Activated effector memory CD4-positive, alpha-beta T cell treated with Interleukin-2 at 50 U/mL for 16 hours (primary cell): ENCODE data around the gene STUM.

Source experiments
- DNase-seq: peaks from one replicate; pipeline ENCODE4 v3.0.0-alpha.2; 2020

Gene STUM

DNA sequence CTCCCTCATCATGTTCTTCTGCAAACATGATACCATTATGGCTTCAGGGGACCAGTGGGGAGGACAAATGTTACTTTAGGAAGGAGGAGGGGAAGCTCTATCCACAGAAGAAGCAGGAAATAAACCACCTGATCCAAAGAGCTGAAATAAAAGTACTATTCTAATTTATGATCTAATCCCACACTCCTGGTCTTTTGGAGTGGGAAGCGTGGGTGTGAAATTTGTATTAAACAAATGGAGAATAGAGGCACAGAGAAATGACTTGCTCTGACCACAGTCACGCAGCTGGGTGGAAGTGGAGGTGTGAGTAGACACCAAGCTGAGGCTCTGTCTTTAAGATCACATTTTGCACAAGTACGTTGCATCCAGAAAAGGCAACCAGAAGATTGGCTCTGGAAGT lies 14.5 kb upstream of the STUM start:
- DNase-seq, result no peak

DNA sequence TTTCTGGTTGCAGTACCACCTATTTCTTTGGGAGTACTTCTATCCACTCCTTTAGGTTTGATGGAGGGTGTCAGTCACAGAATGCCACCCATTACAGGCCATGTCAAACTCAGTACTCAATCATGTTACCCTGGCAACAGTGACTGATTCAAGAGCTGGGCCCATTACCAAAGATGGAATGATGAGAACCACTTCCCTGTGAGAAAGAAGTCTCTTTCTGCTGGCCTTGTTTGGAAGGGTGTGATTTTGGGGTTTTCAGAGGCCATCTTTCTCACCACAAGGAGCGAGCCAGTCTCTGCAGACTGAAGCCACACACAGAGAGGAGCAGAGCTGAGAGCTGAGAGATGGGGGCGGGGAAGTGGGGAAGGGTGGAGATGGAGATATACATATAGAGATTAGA lies 13.9 kb upstream of the STUM start:
- no peak for DNase-seq

DNA sequence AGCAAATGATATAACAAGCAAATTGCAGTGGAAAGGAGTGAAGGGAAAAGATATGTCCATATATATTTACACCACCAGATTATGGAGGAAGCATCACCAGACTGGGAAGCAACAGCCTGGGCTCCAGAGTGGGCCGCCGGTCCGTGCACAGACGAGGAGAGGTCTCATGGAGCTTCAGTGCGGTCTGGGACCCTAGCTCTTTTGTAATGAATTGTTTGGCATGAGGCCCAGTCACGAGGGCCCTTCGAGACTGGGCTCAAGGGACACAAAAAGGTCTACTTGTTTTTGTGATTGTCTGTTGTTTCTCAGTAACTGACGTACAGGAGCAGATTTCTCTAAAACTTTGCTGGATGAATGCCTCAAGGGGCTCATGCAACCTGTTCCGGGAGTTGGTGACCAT lies 12.9 kb upstream of the STUM start:
- no peak for DNase-seq

DNA sequence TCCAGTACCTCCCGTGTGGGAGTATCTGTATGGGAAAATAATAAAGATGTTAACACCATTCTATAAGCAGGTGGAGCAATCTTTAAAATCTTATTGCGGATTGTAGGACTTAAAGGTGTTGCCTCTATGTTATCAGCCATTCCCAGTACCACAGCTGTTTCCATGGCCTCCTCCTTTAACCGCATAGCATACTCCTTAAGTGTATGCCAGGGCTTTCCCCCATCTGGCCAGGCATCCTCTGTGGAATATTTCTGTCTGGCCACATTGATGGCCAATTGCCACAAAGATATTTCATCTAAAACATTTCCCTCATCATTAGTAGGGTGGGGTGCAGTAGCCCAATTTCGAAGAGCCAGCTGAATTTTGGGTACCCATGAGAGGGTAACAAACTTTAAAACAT lies 7.3 kb upstream of the STUM start:
- DNase-seq, result no peak

DNA sequence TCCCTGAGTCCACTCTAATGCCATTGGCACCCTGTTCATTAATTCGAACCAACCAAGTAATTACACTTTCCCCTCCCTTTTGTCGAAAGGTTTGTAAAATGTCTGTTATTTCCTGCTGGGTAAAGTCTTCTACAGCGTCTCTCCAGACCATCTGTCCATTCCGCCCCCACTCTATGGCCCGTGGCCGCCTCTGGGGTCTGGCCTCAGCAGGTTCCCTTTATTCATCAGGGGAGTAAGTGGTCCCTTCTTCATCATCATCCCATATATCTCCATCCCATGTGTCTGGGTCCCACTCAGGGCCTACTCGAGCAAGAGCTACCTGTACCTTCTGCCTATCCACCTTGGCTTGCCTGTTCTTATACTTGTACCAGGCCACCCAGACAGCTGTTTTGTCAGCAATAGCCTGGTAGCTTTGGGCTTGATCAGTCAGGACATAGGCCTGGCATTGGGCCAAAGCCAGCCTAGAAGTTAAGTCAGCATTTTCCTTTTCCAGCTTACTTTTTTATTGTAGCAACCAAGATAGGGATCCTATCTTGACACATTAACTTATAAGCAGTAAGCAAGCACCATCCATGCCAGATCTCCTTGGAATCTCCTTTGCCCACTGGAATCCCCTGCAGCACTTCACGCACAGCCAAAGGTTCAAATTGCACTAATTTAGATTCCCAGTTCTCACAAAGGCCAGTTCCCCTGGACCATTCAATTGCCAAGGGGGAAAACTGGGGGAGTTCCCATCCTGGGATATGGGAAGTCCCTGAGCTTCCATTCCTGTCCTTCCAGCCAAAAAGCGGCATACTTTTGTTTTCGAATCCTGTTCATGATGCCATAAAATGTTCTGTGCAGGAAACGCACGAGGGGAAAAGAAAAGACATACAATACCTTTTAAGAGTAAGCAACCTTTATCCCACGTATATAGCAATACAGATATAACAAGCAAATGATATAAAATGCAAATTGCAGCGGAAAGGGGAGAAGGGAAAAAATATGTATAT lies 6.6 kb upstream of the STUM start:
- no peak for DNase-seq

DNA sequence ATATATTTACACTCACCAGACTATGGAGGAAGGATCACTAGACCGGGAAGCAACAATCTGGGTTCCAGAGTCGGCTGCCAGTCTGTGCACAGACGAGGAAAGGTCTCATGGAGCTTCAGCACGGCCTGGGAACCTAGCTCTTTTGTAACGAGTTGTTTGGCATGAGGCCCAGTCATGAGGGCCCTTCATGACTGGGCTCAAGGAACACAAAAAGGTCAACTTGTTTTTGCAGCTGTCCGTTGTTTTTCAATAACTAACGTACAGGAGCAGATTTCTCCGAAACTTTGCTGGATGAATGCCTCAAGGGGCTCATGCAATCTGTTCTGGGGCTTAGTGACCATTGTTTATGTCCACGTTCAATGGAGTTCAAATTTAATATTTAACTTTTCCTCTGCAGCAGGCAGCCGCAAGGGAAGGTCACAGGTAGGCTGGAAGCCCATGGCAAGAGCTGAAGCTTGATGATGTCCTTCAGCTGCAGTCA lies 5.9 kb upstream of the STUM start:
- DNase-seq, result no peak

DNA sequence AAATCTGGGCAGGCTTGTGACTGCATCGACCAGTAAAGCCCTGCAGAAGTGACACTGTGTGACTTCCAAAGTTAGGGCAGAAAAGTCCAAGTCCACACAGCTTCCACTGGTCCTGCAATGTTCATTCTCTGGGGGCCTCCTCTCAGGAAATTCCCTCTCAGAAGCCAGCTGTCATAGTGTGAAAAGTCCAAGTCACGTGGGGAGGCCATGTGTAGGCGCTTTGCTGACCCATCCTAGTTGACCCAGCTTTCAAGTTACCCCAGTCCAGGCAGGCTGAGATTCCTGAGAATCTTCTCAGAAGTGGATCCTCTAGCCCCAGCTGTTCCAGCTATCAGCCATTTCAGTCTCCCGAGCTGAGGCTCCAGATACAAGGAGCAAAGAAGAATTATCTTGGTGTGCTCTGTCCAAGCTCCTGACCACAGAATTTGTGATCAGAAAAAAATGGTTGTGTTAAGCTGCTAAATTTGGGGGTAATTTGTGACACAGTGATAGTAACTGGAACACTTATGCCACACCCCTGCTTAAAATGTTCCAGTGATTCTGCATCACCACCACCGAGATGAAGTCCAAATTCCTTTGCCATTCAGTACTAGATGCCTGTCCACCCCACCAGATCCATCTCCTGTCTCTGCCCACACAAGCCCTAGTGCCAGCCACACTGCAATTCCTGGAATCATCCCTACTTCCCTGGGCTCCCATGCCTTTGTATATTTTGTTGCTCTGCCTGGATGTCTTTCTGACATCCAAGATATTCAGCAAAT lies 2.5 kb upstream of the STUM start:
- DNase-seq, result no peak

DNA sequence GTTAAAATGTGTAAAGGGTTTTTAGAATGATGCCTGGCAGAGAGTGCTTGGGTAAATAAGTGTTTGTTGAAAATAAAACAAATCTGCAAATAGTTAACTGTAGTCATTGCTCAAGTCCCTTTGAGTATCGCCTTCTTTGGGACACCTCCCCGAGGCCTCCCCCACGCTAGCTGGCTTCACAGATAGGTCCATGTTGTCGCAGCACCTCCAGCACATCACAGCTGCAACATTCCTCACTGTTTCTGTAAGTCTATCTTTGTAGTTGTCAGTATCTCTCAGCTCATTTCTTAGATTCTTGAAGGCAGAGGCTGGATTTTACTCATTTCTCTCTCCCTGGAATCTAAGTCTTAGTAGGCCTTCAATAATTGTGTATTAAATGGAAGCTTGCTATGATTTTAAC lies 1.6 kb upstream of the STUM start:
- DNase-seq, result no peak

DNA sequence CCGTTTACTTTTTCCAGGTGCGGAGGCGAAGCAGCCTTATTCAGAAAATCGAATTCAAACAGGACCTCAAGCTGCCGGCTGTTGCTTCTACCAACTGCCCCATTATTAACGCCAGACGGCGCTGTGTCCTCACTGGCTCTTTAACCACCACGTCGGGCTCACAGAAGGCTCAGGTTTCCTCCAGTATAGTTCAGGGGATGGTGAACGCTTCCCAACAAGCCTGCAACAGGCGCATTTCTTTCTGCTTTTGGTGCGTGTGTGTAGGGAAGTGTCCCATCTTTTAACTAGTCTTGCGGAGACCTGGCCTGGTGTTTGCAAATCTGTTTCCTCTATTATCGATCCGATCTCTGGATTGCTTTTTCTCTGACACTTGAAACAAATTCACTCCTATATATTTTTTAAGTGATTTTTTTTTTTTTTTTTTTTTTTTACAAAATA lies 791 bp upstream of the STUM start:
- DNase-seq, result peak; percentile 37

DNA sequence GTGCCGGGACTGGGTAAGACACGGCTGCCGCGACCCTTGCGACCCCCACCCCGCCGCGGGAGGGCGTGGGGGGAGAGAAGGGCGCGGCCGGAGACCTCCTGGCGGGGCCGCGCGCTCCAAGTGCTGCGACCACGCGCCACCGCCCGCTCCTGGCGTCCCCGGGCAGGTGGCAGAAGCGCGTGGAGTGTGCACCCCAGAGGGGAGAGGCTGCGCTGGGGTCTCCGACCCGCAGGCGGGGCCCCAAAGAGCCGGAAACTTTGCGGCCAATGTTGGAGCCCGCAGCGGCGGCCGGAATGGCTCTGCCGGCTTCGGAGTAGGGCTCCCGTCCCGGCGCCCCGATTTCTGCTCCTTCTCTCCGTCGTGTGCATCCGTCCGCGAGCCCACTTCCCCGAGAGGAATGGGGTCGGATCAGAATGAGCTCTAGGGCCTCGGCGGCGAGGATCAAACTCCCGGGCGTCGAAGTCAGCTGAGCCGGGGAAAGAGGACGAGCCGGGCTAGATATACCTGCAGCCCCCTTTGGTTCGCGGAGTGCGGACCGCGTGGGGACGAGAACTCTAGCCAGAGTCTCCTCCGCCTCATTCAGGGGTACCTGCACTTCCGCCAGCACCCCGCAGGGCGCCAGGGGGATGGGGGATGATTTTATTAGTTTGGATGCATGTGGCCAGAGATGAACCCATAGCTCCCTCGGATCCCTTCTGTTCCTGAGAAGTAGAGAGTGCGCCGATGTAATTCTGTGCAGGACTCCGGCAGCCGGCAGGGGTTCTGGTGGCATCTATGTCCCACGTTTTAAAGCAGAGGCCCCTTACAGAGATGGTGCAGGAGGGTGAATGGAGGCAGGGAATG lies 751 bp downstream of the STUM start:
- DNase-seq, result no peak

DNA sequence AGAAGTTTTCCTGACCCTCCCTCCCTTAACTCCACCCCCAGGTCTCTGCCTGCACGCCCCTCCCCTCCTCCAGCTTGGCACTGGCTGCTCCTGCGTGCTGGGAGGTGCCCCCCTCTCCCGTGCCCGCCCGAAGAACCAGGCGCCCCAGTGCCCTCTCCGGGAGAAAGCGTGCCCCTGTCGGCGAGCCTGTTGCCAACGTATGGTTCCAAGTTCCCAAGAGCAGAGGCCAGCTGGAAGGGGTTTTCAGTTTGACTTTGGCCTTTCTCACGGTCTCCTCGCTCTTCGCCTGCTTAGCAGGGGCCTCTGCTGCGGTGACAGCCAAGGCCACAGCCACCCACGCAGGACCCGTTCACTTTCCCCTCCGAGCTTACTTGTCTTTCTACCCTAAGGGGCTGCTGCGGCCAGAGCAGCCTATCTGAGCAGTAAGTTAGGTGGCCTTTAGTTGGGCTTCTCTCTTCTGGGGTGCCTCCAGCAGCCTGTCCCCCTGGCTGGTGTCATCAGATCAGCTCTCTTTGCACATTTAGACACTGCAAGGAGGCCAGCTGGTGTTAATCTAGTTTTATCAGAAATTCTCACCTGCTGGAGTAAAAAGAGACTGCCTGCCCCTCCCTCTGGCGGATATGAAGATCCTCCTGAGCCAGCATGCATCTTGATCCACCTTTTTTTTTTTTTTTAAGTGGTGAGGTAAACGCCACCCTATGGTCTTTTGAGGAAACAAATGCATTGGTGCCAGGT lies 1.5 kb downstream of the STUM start:
- no peak for DNase-seq

DNA sequence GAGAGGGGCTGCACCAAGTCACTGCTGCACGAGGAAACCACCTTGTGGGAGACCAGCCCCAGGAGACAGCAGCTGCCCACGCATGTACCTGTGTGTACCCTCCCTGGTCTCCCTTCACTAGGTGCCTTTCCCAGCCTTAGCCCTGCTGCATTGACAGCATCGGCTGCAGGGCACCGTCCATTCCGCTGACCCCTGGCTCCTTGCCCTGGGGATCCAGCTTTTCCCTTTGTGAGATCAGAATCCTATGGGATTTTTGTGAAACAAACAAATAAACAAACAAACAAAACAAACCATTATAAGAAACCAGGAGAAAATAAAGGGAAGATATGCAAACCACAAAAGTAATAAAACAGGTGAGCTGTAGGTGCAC lies 2.1 kb downstream of the STUM start:
- no peak for DNase-seq

DNA sequence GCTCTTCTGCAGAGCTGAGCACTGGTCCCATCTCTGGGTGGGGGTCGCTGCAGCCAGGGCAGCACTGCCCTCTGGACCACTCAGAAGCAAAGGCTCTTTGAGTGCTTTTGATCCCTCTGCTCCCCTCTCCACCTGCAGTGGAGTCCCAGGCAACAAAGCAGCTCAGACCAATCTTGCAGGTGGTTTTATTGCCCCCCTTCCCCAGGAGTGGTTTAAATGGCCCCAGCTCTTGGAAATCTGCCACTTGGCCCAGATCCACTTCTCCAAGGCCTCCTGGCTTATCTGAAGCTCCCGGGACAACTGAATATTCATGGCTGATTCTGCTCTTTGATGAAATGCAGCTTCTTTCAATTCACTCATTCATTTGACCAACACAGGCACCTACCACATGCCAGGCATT lies 2.7 kb downstream of the STUM start:
- no peak for DNase-seq

DNA sequence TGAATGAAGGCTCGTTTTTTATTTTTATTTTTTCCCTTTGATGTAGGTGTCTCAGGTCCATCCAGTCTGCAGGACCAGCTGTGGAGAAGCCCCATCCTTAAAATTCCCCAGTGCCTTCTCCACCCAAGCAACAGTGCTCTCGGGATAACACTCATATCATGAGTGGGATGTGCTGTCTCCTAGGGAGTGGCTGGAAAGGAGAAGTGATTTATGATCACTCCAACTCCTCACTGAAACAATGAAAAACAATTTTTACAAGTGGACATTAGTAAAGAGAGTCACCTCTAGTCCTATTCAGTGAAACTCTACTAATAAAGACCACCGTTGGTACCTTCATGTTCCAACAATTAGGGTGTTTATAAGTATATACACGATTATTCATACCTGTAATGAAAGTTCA lies 3.5 kb downstream of the STUM start:
- no peak for DNase-seq

DNA sequence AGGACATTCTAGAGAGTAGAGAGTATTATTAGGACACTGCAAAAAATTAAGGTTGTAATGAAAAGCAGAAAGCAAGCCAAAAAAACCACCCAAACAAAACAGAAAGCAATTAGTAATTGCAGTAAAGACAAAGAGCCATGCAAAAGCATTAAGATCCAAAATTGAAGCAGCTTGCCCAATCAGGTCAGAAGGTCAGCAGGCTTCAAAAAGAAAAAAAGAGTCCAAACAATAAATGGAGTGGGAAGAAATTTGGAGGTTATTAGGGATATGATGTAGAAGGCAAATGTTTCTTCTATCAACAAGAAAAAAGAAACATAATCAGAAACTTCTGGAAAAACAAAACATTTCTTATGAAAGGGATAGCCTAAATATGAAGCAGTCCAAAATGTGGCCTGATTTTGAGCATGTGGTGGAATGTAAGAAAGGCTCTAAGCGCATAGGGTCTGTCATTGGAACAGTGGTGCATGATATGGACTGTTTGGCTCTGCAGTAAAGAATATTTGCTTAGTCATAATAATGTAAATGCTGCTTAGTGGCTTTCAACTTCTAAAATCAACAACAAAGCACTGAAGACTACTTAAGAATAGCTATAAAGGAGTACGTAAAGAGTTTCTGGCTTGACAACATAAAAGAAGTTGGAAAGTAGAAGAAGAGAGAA lies 4.8 kb downstream of the STUM start:
- DNase-seq, result no peak

DNA sequence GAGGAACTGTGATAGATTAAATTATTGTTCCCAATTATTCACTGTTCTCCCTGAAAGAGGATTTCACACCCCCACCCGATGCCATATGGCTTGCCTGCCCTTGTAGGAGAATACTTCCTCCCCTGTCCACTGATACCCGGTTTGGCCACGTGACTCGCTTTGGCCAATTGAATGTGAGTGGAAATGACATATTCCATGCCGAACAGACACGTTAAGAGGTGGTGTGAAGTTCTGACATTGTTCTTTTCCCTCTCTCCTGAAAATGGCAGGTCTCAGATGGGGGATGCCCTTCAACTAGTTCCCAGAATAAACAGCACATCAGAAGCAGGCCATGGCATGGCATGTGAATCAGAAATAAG lies 5.3 kb downstream of the STUM start:
- no peak for DNase-seq

DNA sequence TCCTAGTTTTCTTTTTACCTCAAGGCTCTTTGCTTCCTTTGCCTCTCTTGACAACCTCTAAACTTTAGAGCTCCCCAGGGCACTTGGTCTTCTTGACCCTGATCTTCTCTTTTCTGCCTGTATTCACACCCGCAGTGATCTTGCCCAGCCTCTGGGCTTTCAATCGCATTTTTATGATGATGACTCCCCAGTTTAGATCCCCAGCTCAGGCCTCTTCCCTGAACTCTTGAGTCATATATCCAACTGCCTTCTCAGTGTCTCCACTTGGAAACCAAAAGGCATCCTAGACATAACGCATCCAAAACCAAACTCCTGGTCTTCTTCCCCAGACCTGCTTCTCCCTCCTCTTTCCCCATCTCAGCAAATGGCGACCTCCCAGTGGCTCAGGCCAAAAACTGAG lies 6.5 kb downstream of the STUM start:
- DNase-seq, result no peak

DNA sequence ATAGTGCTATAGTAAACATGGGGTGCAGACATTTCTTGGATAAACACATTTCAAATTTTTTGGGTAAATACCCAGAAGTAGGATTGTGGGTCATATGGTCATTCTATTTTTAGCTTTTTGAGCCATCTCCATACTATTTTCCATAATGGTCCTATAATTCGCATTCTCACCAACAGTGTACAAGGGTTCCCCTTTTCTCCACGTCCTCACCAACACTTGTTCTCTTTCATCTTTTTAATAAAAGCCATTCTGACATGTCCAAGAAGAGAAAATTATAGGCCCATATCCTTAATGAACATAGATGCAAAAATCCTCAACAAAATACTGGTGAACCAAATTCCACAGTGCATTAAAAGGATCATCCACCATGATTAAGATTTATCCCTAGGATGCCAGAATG lies 8.9 kb downstream of the STUM start:
- no peak for DNase-seq

DNA sequence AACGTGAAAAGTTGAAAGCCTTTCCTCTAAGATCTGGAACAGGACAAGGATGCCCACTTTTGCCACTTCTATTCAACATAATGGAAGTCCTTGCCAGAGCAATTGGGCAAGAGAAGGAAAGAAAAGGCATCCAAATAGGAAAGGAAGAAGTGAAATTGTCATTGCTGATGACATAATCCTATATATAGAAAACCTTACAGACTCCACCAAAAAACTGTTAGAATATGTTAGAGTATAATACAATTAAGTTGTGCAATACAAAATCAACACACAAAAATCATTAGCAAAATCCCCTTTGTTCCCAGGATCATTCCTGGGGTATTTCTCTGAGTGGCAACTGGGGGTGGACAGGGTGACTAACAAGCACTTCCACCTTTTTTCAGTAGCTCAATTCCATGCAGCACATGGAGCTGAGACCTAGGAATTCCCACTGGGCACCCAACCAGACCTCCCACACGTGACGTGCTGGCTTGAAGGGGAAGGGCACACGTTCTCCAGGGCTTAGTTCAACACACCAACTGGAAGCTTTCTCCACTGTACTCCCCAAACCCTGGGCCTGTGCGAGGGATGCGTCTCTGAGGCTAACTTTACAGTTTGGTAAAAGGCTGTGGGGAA lies 9.6 kb downstream of the STUM start:
- no peak for DNase-seq

DNA sequence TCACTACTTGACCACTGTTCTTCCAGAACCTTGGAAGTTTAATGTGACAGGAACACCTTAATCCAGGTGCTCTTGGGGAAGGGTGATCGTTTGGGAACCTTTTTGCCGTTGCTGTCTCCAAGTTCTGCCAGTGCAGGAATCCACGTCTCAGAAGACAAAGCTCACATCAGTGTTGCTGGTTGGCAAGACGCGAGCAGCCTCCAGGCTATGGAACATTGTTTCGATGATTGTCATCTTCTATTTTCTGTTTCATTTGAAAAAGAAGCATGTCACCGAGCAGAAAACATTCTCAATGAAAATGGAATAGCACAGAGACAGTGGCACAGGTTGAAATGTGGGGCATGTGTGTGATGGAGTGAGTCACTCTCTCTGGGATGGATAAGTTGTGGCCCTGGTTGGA lies 11.7 kb downstream of the STUM start:
- no peak for DNase-seq

DNA sequence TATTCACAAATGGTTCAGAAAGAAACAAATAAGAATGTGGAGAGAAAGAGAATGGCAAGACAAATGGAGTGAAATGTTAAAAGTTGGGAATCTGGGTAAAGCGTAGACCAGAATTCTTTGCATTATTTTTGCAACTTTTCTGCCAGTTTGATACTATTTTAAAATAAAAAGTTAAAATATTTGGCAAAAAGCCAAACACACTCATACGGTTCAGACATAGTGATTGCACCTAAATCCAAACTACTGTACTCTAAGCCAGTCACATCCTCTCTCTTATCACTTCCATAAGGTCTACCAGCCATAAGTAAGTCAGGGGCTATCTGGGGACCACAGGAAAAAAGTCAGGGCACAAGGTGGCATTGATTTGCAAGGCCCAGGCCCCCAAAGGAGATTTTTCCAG lies 14.4 kb downstream of the STUM start:
- DNase-seq, result no peak

DNA sequence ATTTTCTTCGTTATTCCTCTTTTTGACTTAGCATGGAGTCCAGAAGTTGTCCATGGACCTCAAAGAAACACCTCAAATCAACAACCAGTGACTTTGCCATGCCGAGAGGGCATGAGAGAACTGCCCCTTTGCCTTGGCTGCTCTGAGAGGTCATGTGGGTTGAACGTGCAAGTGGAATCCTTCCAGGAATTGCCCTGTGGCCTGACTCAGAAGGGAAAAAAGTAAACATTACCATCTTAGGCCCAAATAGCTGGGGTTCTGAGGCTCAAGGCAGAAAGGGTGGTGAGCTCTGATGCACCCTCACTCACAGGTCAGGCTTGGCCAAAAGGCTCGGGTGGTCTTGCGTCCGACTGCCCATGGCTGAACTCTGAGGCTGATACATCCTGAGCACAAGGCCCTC lies 15.1 kb downstream of the STUM start:
- DNase-seq, result no peak
